Embryonic facial prominence (tissue), 1 donor: ENCODE measurements around the gene ITGB5.

Experiments
- DNase-seq: peaks from one replicate; pipeline ENCODE4 v3.0.0-alpha.2; 2016; ENCODE audit errors: extremely low spot score

ITGB5 gene

GRCh38 chr3:124893526-124893925 is 6.4 kb upstream of the ITGB5 start:
- no peak for DNase-seq

GRCh38 chr3:124890573-124891190 is 3.5 kb upstream of the ITGB5 start:
- DNase-seq: no peak

GRCh38 chr3:124888482-124889441 is 1.6 kb upstream of the ITGB5 start:
- no peak for DNase-seq

GRCh38 chr3:124887932-124888298 is 750 bp upstream of the ITGB5 start:
- no peak for DNase-seq

GRCh38 chr3:124886168-124887056 is 753 bp downstream of the ITGB5 start:
- DNase-seq: no peak

GRCh38 chr3:124885466-124886167 is 1.5 kb downstream of the ITGB5 start:
- no peak for DNase-seq

GRCh38 chr3:124884474-124885101 is 2.6 kb downstream of the ITGB5 start:
- no peak for DNase-seq

- DNase-seq: no peak
Observed at GRCh38 chr3:124883766-124884473, 3.2 kb downstream of the ITGB5 start.

- DNase-seq: no peak
Observed at GRCh38 chr3:124882816-124883747, 4.1 kb downstream of the ITGB5 start.

- DNase-seq: no peak
Observed at GRCh38 chr3:124881976-124882697, 5.0 kb downstream of the ITGB5 start.

- no peak for DNase-seq
Observed at GRCh38 chr3:124879337-124879680, 7.9 kb downstream of the ITGB5 start.

- DNase-seq: no peak
Observed at GRCh38 chr3:124878561-124879336, 8.4 kb downstream of the ITGB5 start.

GRCh38 chr3:124877674-124878073 is 9.5 kb downstream of the ITGB5 start:
- no peak for DNase-seq

- no peak for DNase-seq
Observed at GRCh38 chr3:124876401-124876878, 10.7 kb downstream of the ITGB5 start.

GRCh38 chr3:124873226-124873625 is 13.9 kb downstream of the ITGB5 start:
- DNase-seq: no peak

- no peak for DNase-seq
Observed at GRCh38 chr3:124867511-124867910, 19.7 kb downstream of the ITGB5 start.

GRCh38 chr3:124862006-124862405 is 25.2 kb downstream of the ITGB5 start:
- no peak for DNase-seq

GRCh38 chr3:124861041-124861440 is 26.1 kb downstream of the ITGB5 start:
- no peak for DNase-seq
